Gastrocnemius medialis (tissue), 4 donors: ENCODE results near the gene GALNT17. TPM values are rescaled to one million over a fixed set of nuclear protein-coding genes. Genes with fewer than 3 reads are reported as not detected.
A peak's percentile ranks its signal among the peaks of the same experiment; 100 is the strongest.

Experiments used
- ATAC-seq, 2 donors: fragments of 150-250 bp; one replicate each; pipeline ENCODE4 v1.9.1; 2016
- DNase-seq, 2 donors: peaks; one replicate each; pipeline ENCODE4 v3.0.0-alpha.2; 2019
- H3K27ac ChIP-seq, 4 donors: fragments of 200-600 bp; sonication (generic); 1 replicate in 1 of 4; 2 replicates in 3 of 4; pipeline ENCODE4 v1.5.1; 2016 to 2018; ENCODE audit warnings: mild to moderate bottlenecking in 2 of 4, moderate library complexity in 1 of 4
- H3K27me3 ChIP-seq, 3 donors: fragments of 200-600 bp; sonication (generic) in 2 of 3; 1 replicate in 1 of 3; 2 replicates in 2 of 3; pipeline versions ENCODE4 v1.5.1 to v1.6.0; 2016 to 2019; ENCODE audit warnings: mild to moderate bottlenecking in 1 of 3, moderate library complexity in 1 of 3
- H3K36me3 ChIP-seq, 2 donors: fragments of 200-600 bp; sonication (generic) in 1 of 2; one replicate each; pipeline ENCODE4 v1.5.1; 2017 to 2018
- H3K4me1 ChIP-seq, 2 donors: fragments of 200-600 bp; sonication (generic) in 1 of 2; one replicate each; pipeline ENCODE4 v1.5.1; 2016 to 2017; ENCODE audit warnings: mild to moderate bottlenecking in 2 of 2
- H3K4me3 ChIP-seq, 4 donors: fragments of 200-600 bp; sonication (generic) in 3 of 4; 1 replicate in 1 of 4; 2 replicates in 3 of 4; pipeline ENCODE4 v1.5.1; 2016 to 2019; ENCODE audit warnings: mild to moderate bottlenecking in 2 of 4
- H3K9me3 ChIP-seq, 3 donors: fragments of 200-600 bp; sonication (generic) in 2 of 3; 1 replicate in 1 of 3; 2 replicates in 2 of 3; pipeline ENCODE4 v1.5.1; 2016 to 2019
- CTCF ChIP-seq, 5 experiments: fragments of 450-650 bp in 3 of 5; fragments of 200-600 bp in 2 of 5; sonication (generic) in 2 of 5; IDR thresholded peaks in 4 of 5; conservative IDR thresholded peaks in 1 of 5; 1 replicate in 4 of 5; 2 replicates in 1 of 5; pipeline ENCODE4 v1.5.1; 2016 to 2019; ENCODE audit warnings: antibody characterized with exemption in 5 of 5, mild to moderate bottlenecking in 3 of 5, moderate library complexity in 3 of 5
- POLR2A ChIP-seq, 2 donors: fragments of 450-650 bp; IDR thresholded peaks; one replicate each; pipeline ENCODE4 v1.6.1; 2017; ENCODE audit warnings: antibody characterized with exemption in 2 of 2, mild to moderate bottlenecking in 2 of 2, moderate library complexity in 2 of 2
- in situ Hi-C, 4 donors: fragments of 200-750 bp; cut with MboI; loops; one replicate each; pipeline versions ENCODE4 v1.15.0 to v1.8.0; 2017; ENCODE audit warnings: low sequenced_read_pairs in 4 of 4
- intact Hi-C: fragments of 100-400 bp; cut with DNase I; formaldehyde crosslinking; loops from one replicate; pipeline ENCODE4 v1.15.1; 2023; ENCODE audit warnings: low total_unique reads
- total RNA-seq, 4 donors: library from RNA; depleted of rRNA; stranded (reverse); fragments of >200 nt; gene quantifications; one replicate each; pipeline versions ENCODE4 v1.1.0 to v1.2.3, GENCODE V29; 2016

Gene GALNT17
- total RNA-seq, 4 donors from 2014 or later = 1.9 to 13.0 (median 12.3) TPM

- H3K4me3 ChIP-seq = no peak overlapping the region
- in situ Hi-C loops = no loop called here
- no peaks in the 10 kb centered on the region for H3K9me3 ChIP-seq
- intact Hi-C loops = loop anchor here (2.0 to 10.0 kb wide), 3 partner anchors 68 to 496 kb away; no protein-coding TSS in a partner anchor
- TF ChIP-seq POLR2A (IDR thresholded peaks at IDR 0.05) = no peak
- TF ChIP-seq CTCF (IDR thresholded peaks at IDR 0.05 in 4 of 5, conservative IDR thresholded peaks at IDR 0.05 in 1 of 5) = no peak
- H3K27me3 ChIP-seq = no peaks in the 10 kb centered on the region
- peak overlapping the region in 2 of 4 donors; percentile 27 to 34 for H3K27ac ChIP-seq
- H3K4me1 ChIP-seq = peaks cover 26 to 48% of the 10 kb centered on the region in 2 donors
- ATAC-seq (no peak), DNase-seq (no peak)
- H3K36me3 ChIP-seq = no peaks in the 10 kb centered on the region
These were observed 104.5 kb downstream of the GALNT17 start for GRCh38 chr7:71236230-71237105.

GRCh38 chr7:71237945-71238344, 106.0 kb downstream of the GALNT17 start:
- no peaks in the 10 kb centered on the region for H3K27me3 ChIP-seq
- intact Hi-C loops = loop anchor here (2.0 to 10.0 kb wide), 4 partner anchors 67 to 494 kb away; no protein-coding TSS in a partner anchor
- peaks cover 26 to 48% of the 10 kb centered on the region in 2 donors for H3K4me1 ChIP-seq
- H3K27ac ChIP-seq = peak overlapping the region; percentile 68 to 84 (median 77)
- peak in 1 of 2 donors; percentile 15 for DNase-seq
- in situ Hi-C loops = no loop called here
- no peak overlapping the region for H3K4me3 ChIP-seq
- no peaks in the 10 kb centered on the region for H3K9me3 ChIP-seq
- H3K36me3 ChIP-seq = no peaks in the 10 kb centered on the region
- peak; percentile 29 to 36 for ATAC-seq
- TF ChIP-seq POLR2A (IDR thresholded peaks at IDR 0.05) = no peak
- TF ChIP-seq CTCF (IDR thresholded peaks at IDR 0.05 in 4 of 5, conservative IDR thresholded peaks at IDR 0.05 in 1 of 5) = no peak

- Histone ChIP-seq H3K27me3 (no peaks in the 10 kb centered on the region), H3K4me3 (no peak overlapping the region), H3K36me3 (no peaks in the 10 kb centered on the region), H3K4me1 (peaks cover 26 to 51% of the 10 kb centered on the region in 2 donors), H3K9me3 (no peaks in the 10 kb centered on the region), H3K27ac (peak overlapping the region; percentile 68 to 84 (median 77))
- TF ChIP-seq CTCF (IDR thresholded peaks at IDR 0.05 in 4 of 5, conservative IDR thresholded peaks at IDR 0.05 in 1 of 5) = no peak
- TF ChIP-seq POLR2A (IDR thresholded peaks at IDR 0.05) = no peak
- in situ Hi-C loops (no loop called here), intact Hi-C loops (loop anchor here (2.0 to 10.0 kb wide), 3 partner anchors 66 to 494 kb away; no protein-coding TSS in a partner anchor)
- no peak for ATAC-seq
- DNase-seq = no peak
These were observed 106.8 kb downstream of the GALNT17 start for GRCh38 chr7:71238581-71239295.

- in situ Hi-C loops (no loop called here), intact Hi-C loops (loop anchor here (2.0 to 10.0 kb wide), 4 partner anchors 38 to 493 kb away; no protein-coding TSS in a partner anchor)
- Histone ChIP-seq H3K9me3 (no peaks in the 10 kb centered on the region), H3K27me3 (no peaks in the 10 kb centered on the region), H3K36me3 (no peaks in the 10 kb centered on the region), H3K4me1 (peaks cover 26 to 56% of the 10 kb centered on the region in 2 donors), H3K4me3 (no peak overlapping the region), H3K27ac (peak overlapping the region; percentile 68 to 84 (median 77))
- no peak for TF ChIP-seq CTCF (IDR thresholded peaks at IDR 0.05 in 4 of 5, conservative IDR thresholded peaks at IDR 0.05 in 1 of 5)
- no peak for TF ChIP-seq POLR2A (IDR thresholded peaks at IDR 0.05)
- ATAC-seq (peak; percentile 91), DNase-seq (peak; percentile 49 to 55)
These were observed 107.8 kb downstream of the GALNT17 start for GRCh38 chr7:71239586-71240268.
